ENCODE measurements around the gene LEMD1.

The LEMD1 gene

GRCh38 chr1:205421798-205422197, at the start of gene LEMD1:
TSS of gene LEMD1 (minus strand) at chr1:205422056. CDS start at chr1:205420536, 1,520 bp downstream.
- Histone ChIP-seq H3K36me3 (ENCODE audit: control insufficient read depth, insufficient read depth, low read length) (no peaks in the 10 kb centered on the region), H3K4me1 (ENCODE audit: control insufficient read depth, insufficient read depth, low read length) (no peaks in the 10 kb centered on the region), H3K4me3 (ENCODE audit: low read length) (no peak within 1 kb of the TSS), H3K9ac (ENCODE audit: low read length) (no peak within 1 kb of the TSS), H3K27ac (ENCODE audit: low read depth, low read length) (no peak within 1 kb of the TSS), H3K27me3 (ENCODE audit: control insufficient read depth, insufficient read depth, low read length) (peaks cover 3% of the 10 kb centered on the region)

DNA sequence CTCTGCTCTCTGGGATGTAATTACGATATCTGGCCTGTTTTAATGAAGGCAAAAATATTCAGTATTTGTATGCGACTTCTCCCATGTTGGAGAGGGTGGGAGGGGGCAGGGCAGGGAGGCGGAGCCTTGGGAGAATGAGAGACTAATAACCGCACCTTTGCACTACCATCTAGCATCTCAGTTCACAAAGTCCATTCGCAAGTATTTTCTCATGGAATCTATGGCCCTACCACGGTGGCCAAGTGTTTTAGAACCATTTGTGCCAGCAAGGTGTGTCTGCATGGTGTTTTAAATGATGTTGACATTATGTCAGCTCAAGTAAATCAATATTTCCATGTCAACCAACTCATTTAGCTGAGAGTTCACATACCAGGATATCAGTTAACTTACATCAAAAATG, 48.3 kb upstream of the LEMD1 start:
- Histone ChIP-seq H3K27me3 (ENCODE audit: control insufficient read depth, insufficient read depth, low read length) (peaks cover under 1% of the 10 kb centered on the region), H3K4me1 (ENCODE audit: control insufficient read depth, insufficient read depth, low read length) (no peaks in the 10 kb centered on the region), H3K9ac (ENCODE audit: low read length) (no peak overlapping the region), H3K4me3 (ENCODE audit: low read length) (no peak overlapping the region), H3K36me3 (ENCODE audit: control insufficient read depth, insufficient read depth, low read length) (no peaks in the 10 kb centered on the region), H3K27ac (ENCODE audit: low read depth, low read length) (no peak overlapping the region)

- Histone ChIP-seq H3K27me3 (ENCODE audit: control insufficient read depth, insufficient read depth, low read length) (peaks cover 5% of the 10 kb centered on the region), H3K4me3 (ENCODE audit: low read length) (no peak overlapping the region), H3K27ac (ENCODE audit: low read depth, low read length) (no peak overlapping the region), H3K9ac (ENCODE audit: low read length) (no peak overlapping the region), H3K36me3 (ENCODE audit: control insufficient read depth, insufficient read depth, low read length) (no peaks in the 10 kb centered on the region), H3K4me1 (ENCODE audit: control insufficient read depth, insufficient read depth, low read length) (no peaks in the 10 kb centered on the region)
These were observed 44.9 kb upstream of the LEMD1 start for GRCh38 chr1:205466595-205467220.

- Histone ChIP-seq H3K4me3 (ENCODE audit: low read length) (no peak overlapping the region), H3K36me3 (ENCODE audit: control insufficient read depth, insufficient read depth, low read length) (no peaks in the 10 kb centered on the region), H3K4me1 (ENCODE audit: control insufficient read depth, insufficient read depth, low read length) (no peaks in the 10 kb centered on the region), H3K27me3 (ENCODE audit: control insufficient read depth, insufficient read depth, low read length) (peaks cover 5% of the 10 kb centered on the region), H3K27ac (ENCODE audit: low read depth, low read length) (no peak overlapping the region), H3K9ac (ENCODE audit: low read length) (no peak overlapping the region)
These were observed 43.5 kb upstream of the LEMD1 start for GRCh38 chr1:205465392-205465791.

GRCh38 chr1:205458777-205459566, 37.1 kb upstream of the LEMD1 start:
- Histone ChIP-seq H3K27me3 (ENCODE audit: control insufficient read depth, insufficient read depth, low read length) (peaks cover 42% of the 10 kb centered on the region), H3K27ac (ENCODE audit: low read depth, low read length) (no peak overlapping the region), H3K9ac (ENCODE audit: low read length) (no peak overlapping the region), H3K36me3 (ENCODE audit: control insufficient read depth, insufficient read depth, low read length) (no peaks in the 10 kb centered on the region), H3K4me3 (ENCODE audit: low read length) (no peak overlapping the region), H3K4me1 (ENCODE audit: control insufficient read depth, insufficient read depth, low read length) (no peaks in the 10 kb centered on the region)

DNA sequence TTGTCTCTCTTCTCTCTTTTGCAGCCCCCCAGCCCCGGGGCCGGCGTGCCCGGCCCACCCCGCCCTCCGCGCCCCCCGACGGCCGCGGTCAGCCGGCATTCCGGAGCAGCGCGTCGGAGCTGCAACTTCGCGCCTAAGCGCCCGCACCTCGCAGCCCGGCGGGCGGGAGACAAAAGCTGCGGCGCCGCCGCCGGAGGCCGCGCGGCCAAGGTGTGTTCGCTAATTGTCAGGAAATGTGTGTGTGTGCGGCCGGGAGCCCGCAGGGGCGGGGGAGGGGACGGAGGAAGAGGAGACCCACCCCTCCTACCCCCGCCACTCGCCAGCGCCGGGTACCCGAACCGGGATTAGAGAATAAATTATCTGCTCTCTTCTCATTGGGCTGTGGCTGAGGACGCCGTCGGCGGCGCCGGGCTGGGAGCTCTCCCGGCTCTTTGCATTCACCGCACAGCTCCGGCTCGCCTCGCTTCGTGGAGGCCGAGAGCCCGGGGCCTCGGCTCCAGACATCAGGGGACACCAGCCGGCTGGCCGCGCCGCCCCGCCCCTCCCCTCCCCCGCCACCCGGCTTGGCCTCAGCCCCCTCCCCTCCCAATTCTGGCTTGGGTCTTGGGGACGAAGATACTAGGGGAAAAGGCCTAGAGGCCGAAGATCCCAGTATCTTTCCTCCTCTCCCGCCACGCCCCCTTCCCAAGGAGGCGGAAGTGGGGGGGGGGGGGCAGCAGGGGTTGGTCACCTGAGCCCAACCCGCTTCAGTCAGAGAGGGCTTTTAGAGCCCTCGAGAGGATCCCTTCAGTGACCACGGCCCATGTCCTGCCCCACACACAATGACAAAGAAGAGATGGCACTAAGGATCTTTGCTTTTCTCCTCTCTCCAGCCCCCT, 35.3 kb upstream of the LEMD1 start:
- Histone ChIP-seq H3K9ac (ENCODE audit: low read length) (no peak overlapping the region), H3K4me3 (ENCODE audit: low read length) (no peak overlapping the region), H3K27me3 (ENCODE audit: control insufficient read depth, insufficient read depth, low read length) (peaks cover 54% of the 10 kb centered on the region)

GRCh38 chr1:205456383-205456867, 34.6 kb upstream of the LEMD1 start:
- no peaks in the 10 kb centered on the region for H3K4me1 ChIP-seq (ENCODE audit: control insufficient read depth, insufficient read depth, low read length)
- peak overlapping the region; percentile 37 for H3K4me3 ChIP-seq (ENCODE audit: low read length)
- H3K36me3 ChIP-seq (ENCODE audit: control insufficient read depth, insufficient read depth, low read length): no peaks in the 10 kb centered on the region
- peaks cover 59% of the 10 kb centered on the region for H3K27me3 ChIP-seq (ENCODE audit: control insufficient read depth, insufficient read depth, low read length)
- no peak overlapping the region for H3K9ac ChIP-seq (ENCODE audit: low read length)
- H3K27ac ChIP-seq (ENCODE audit: low read depth, low read length): no peak overlapping the region

More for the DNA sequence above, 35.3 kb upstream of the LEMD1 start:
- H3K27ac ChIP-seq (ENCODE audit: low read depth, low read length): no peak overlapping the region
- H3K4me1 ChIP-seq (ENCODE audit: control insufficient read depth, insufficient read depth, low read length): no peaks in the 10 kb centered on the region
- no peaks in the 10 kb centered on the region for H3K36me3 ChIP-seq (ENCODE audit: control insufficient read depth, insufficient read depth, low read length)

DNA sequence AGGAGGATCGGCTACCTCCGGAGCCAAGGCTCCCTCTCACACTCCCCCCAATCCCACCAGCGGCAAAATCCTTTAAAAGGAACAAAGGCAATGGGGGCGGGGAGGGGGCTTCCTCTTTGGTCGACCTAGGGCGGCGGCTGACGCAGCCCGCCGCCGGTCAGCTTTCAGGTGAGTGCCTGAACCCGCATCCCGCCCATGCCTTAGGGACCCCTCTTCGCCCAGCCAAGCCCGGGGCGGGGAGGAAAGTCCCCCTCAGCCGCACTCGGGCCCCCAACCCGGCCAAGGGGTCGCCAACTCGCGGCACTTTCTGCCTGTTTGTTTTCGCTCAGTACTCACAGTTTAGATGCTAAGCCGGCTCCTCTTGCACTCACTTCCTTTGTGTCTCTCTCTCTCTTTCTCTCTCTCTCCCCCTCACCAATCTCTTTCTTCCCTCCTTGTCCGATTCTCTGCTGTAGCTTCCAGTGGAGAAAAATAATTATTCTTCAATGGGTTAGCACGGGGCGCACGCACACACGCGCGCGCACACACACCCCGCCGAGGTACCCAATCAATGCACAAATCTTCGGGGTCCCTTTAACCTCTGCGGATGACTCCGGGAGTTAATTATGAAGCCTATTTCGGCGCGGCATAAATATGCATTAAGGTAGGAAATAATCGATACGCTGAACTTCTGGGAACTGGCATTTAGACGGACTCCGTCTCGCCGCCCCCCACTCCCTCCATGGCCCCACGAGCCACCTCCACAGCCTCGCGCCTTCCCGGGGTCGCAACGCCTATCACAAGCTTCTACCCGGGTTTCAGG, 33.9 kb upstream of the LEMD1 start, which contains the start of gene BLACAT1:
TSS of gene BLACAT1 (minus strand) at position 465 of the 802 bp plus-strand sequence.
- Histone ChIP-seq H3K27ac (ENCODE audit: low read depth, low read length) (no peak within 1 kb of the TSS), H3K27me3 (ENCODE audit: control insufficient read depth, insufficient read depth, low read length) (peaks cover 61% of the 10 kb centered on the region), H3K36me3 (ENCODE audit: control insufficient read depth, insufficient read depth, low read length) (no peaks in the 10 kb centered on the region), H3K4me3 (ENCODE audit: low read length) (peak within 1 kb of the TSS; percentile 37), H3K9ac (ENCODE audit: low read length) (no peak within 1 kb of the TSS), H3K4me1 (ENCODE audit: control insufficient read depth, insufficient read depth, low read length) (no peaks in the 10 kb centered on the region)

DNA sequence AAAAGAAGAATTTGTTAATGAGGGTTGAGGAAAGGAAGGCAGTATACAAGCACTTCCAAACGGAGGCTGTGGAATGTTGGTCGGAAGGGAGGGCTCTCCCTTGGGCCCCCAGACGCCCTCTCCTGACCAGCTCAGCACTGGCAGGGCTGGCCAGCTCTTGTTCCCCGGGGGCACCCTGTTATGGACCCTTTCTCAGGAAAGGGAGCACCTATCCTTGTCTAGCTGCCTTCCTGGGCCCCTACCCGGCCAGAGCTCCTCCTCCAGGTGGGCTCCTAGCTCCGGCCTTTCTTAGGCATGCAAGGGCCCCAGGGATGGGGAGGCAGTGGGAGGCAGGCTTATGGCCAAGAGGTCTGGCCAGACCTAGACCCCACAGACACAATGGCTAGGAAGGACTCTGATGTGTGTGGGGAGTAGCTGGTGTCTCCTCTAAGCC, 33.1 kb upstream of the LEMD1 start:
- peaks cover 62% of the 10 kb centered on the region for H3K27me3 ChIP-seq (ENCODE audit: control insufficient read depth, insufficient read depth, low read length)
- no peaks in the 10 kb centered on the region for H3K36me3 ChIP-seq (ENCODE audit: control insufficient read depth, insufficient read depth, low read length)
- no peak overlapping the region for H3K27ac ChIP-seq (ENCODE audit: low read depth, low read length)
- H3K9ac ChIP-seq (ENCODE audit: low read length): no peak overlapping the region
- H3K4me1 ChIP-seq (ENCODE audit: control insufficient read depth, insufficient read depth, low read length): no peaks in the 10 kb centered on the region
- no peak overlapping the region for H3K4me3 ChIP-seq (ENCODE audit: low read length)

- H3K4me1 ChIP-seq (ENCODE audit: control insufficient read depth, insufficient read depth, low read length): no peaks in the 10 kb centered on the region
- H3K4me3 ChIP-seq (ENCODE audit: low read length): no peak overlapping the region
- H3K9ac ChIP-seq (ENCODE audit: low read length): no peak overlapping the region
- no peaks in the 10 kb centered on the region for H3K36me3 ChIP-seq (ENCODE audit: control insufficient read depth, insufficient read depth, low read length)
- no peak overlapping the region for H3K27ac ChIP-seq (ENCODE audit: low read depth, low read length)
- peaks cover 60% of the 10 kb centered on the region for H3K27me3 ChIP-seq (ENCODE audit: control insufficient read depth, insufficient read depth, low read length)
These were observed 31.6 kb upstream of the LEMD1 start for GRCh38 chr1:205453466-205453865.

DNA sequence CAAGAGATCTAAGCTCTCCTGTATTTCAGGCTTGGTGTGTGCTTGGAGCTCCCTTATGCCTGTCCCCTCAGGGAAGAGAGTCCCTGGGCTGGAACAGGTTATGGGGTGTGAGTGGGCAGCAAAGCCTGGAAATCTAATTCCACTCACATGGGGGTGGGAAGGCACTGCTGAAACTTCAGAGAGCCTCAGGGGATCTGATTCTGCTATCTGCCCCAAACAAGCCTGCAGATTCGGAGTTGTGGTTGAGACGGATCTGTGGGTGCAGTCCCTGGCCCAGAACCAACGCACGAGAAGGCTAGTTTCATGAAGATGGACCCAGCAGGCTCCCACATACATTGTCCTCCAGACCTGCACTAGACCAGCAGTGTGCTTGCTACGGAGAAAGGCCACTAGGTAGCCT, 31.1 kb upstream of the LEMD1 start:
- no peak overlapping the region for H3K27ac ChIP-seq (ENCODE audit: low read depth, low read length)
- peaks cover 55% of the 10 kb centered on the region for H3K27me3 ChIP-seq (ENCODE audit: control insufficient read depth, insufficient read depth, low read length)
- no peaks in the 10 kb centered on the region for H3K36me3 ChIP-seq (ENCODE audit: control insufficient read depth, insufficient read depth, low read length)
- H3K4me1 ChIP-seq (ENCODE audit: control insufficient read depth, insufficient read depth, low read length): no peaks in the 10 kb centered on the region
- H3K9ac ChIP-seq (ENCODE audit: low read length): no peak overlapping the region
- no peak overlapping the region for H3K4me3 ChIP-seq (ENCODE audit: low read length)

All from rectal smooth muscle tissue (tissue), 1 donor.